ENCODE measurements around the gene REC8. TPM values are rescaled to one million over a fixed set of nuclear protein-coding genes. Genes with fewer than 3 reads are reported as not detected.

Gene REC8
- total RNA-seq, 1 donor from 2014 or later = 12.6 TPM

DNA sequence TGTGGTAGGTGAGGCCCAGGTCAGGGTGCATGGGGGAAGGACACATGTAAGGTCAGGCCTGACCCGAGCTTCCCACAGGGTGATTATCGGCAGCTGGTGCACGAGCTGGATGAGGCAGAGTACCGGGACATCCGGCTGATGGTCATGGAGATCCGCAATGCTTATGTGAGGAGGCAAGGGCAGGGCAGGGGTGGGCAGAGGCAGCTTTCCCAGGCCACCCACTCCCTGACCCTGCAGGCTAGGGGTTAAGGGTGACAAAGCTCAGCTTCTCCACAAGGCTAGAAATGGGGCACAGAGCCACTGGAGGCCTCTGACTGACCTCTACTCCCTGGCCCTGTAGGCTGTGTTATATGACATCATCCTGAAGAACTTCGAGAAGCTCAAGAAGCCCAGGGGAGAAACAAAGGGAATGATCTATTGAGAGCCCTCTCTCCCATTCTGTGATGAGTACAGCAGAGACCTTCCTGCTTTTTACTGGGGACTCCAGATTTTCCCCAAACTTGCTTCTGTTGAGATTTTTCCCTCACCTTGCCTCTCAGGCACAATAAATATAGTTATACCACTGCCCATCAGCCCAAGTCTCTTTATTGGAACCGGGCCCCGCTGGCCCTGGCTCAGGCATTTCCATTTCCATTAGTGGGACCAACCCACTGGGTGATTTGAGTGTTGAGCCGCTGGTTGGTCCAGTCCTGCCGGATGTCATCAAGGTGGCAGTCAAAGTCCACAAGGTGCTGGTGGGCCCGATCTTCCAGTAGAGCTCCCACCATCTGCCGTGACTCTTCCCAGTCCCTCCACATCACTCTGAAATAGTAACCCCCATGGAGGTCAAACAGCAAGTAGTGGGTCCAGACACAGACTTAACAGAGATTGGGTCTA is 33.2 kb upstream of the REC8 start:
- DNase-seq (ENCODE audit: low spot score) = no peak

DNA sequence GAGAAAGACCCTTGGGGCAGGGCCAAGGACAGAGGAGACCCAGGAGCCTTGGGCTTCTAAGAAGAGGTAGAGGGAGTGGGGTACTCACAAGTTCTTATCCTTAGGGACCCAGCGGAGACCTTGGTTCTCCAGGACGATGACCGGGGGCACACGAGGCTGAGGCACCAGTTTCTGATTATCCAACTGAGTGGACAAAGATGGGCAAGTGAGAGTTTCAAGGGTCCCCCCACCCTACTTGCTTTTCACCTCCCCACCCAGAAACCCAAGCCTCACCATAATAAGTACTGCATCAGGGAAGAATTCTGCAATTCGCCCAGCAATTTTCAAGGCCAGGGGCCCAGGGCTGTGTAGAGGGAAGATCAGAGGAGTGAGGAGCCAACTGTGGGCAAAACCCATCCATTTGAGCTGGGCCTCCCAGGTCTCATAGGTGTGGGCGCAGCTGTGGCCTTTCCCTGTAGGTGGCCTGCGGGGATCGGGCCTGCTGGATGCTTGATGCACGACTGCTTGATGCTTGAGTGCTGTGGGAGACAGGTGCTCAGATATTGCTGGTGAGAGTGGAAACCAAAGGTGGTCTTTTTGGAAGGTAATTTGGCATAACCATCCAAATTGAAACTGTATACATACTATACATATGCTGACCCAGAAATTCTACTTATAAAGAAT is 32.5 kb upstream of the REC8 start:
- DNase-seq (ENCODE audit: low spot score) = no peak

DNA sequence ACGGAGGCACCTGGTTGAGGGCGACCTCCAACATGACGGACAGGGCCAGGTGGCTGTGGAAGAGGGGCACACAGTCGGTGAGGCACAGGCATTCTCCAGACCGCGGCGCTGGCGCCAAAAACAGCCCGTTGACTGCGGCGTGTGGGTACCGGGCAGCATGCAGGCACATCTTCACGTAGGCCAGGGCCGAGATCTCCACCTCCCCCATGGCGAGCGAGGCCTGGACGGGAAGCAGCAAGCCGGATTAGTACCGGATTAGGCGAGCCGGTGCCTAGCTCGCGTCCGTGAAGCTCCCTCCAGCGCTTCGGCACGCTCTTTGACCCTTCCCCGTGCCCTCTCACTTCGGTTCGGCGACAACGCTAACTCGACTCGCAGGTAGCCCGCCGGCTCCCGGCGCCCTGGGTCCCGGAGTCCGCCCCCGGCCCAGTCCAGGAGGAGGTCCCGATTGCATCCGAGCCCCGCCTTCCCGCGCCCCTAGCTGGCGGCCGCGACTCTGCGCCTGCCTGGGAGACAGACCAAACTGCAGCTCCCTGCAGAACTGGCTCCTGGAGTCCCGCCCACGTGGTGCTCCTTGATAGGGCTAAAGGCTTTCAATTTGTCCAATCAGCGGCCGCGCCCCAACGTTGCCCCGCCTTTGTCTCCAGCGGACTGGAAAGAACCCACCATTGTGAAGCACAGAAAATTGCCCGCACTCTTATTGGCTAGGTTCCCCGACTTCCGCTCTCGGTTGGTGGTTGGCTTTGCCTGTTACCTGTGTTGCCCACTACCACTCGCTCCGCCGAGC is 30.6 kb upstream of the REC8 start, which contains the start of gene EMC9:
Gene EMC9 (minus strand): TSS at position 495 of the 784 bp plus-strand sequence. CDS start 287 bp downstream, at position 208.
- peak; percentile 100 for DNase-seq (ENCODE audit: low spot score)

DNA sequence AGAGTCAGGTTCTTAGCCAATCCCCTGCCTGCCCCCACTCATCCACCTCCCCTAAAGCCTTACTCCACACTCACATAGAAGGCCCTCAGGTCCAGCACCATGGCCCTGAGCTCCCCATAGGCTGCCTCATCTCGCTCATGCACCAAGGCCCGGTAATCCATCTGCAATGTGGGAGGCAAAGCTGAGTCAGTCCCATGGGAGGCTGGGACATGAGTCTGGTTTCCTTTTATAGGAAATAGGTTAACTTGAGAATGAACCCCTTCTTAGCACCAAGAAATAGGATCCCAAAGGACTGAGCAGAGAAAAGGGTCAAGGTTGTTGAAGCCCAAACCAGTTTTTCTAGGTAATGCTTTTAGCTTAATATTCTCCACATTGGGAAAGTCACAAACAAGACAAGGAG is 28.4 kb upstream of the REC8 start:
- DNase-seq (ENCODE audit: low spot score) = no peak

DNA sequence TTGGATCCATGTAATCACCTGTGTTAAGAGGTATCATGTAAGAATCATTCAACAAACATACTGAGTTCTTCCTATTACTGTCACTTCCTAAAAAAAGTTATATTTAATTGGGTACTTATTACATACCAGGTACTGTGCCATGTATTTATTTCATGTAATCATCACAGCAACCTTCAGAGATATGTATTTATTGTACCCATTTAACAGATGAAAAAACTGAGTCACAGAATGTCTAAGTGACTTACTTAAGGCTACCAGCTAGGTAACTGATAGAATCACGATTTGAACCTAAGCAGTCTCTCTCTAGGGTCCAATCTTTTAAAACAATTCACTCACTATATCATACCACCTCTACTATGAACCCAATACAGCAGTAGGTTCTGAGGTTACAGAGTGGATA is 27.4 kb upstream of the REC8 start:
- no peak for DNase-seq (ENCODE audit: low spot score)

DNA sequence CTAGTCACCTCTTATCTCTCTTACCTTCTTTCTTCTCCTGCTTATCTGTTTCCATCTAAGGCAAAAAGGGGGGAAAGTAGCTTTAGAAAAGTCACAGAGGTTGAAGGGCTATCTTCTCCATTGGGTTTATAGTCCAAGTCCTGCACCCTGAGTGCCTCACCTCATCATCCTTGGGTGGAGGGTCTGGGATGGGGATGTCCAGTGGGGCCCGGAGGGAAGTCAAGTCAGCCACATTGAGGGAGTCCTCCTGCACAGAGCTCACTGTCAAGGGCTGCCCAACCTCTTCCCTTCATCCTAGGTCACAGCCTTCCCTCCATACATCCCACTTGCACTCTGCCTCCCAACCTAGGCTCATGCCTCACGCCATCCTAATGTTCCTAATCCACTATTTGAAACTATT is 26.7 kb upstream of the REC8 start:
- DNase-seq (ENCODE audit: low spot score) = no peak

DNA sequence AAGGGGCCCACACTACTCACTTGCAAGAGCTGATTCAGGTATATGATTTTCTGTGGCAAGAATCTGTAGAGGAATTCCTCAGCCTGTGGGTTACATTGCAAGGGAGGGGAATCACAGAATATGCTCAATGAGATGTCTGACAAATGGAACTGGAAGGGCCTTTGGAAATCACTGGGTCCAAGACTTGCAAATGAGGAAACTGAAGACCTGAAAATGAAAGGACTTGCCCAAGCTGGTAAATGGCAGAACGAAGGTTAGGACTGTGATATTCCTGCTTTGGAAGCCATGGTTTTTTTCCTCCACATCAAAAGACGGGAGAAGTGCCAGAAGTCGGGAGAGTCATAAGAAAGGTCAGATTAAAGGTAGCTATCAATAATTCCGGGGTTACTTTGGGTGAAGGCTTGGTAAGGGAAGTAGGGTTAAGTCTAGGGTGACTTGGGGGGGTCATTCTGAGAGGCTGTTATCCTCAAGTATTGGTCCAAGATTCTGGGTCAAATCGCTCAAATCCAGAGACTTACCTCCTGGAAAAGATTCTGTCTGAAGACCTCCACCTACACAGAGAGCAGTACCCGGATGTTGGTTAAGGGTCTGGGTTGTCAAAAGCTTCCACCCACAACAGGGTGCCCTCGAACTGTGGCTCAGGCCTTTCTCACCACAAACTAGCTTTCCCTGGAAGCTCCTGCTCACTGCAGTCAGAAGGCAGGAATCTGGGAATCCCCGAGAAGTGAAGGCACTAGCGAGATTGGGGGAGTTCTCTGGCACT is 26.0 kb upstream of the REC8 start:
- DNase-seq (ENCODE audit: low spot score) = no peak

DNA sequence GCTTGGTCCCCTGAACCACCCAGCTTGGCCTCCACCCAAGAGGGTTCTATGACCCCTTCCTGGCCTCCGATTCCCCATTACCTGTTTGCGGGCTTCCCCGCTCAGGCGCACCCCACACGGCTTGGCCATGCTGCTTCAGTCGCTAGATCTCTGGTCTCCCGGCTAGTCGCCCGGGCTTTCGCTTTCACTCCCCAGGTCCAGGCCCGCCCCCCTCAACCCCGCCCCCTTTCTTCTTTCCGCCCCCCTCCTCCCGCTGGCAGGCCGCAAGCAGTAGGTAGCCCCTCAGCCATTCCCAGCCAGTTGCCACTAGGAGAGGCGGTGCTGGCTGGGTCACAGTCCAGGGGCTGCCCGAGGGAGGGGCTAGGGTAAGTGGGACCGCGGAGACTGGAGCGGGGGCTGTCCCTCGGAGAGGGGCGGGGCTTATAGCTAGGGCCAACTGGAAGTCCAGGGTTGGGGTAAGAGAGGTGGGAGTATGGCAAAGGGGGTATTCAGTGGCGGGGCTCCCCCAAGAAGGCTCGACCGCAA is 25.4 kb upstream of the REC8 start, which contains the start of gene PSME2:
Gene PSME2 (minus strand): TSS at position 158 of the 525 bp plus-strand sequence. CDS start 29 bp downstream, at position 129.
- DNase-seq (ENCODE audit: low spot score) = peak; percentile 94

DNA sequence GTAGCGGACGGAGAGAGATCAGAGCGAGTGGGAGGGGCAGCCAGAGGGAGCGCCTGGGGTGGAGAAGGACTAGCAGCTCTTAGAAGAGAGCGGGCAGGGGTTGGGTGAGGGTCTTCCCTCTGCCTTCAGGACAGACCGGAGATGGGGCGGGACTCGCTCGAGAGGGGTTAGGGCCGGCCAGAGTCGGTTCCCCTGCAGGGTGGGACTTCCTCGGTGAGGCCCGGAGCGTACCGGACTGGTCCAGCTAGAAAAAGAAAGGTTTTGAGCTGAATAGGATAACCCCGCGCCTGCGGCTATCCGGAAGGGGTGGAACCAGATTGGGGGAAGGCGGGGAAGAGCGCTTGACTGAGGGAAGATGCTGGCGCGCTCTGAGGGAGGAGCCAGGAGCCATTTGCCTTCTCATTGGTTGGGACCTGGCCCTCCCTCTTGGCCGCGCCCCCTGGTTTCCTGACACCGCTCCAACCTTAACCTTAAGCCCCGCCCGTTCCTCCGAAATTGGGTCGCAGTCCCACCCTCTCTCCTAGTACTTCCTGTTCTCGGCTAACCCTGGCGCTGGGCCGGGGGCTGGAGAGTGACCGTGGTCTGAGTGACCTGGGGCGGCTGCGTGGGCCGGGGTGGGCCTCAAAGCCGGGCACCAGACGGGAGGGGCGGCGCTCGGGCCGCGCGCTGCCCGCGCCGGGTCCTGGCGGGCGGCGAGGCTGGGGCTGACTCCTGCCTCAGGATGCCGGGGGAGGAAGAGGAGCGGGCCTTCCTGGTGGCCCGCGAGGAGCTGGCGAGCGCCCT is 24.7 kb upstream of the REC8 start, which contains the start of gene RNF31:
Gene RNF31 (plus strand): TSS at position 521 of the 783 bp plus-strand sequence. CDS start 201 bp downstream, at position 722.
- peak; percentile 99 for DNase-seq (ENCODE audit: low spot score)

DNA sequence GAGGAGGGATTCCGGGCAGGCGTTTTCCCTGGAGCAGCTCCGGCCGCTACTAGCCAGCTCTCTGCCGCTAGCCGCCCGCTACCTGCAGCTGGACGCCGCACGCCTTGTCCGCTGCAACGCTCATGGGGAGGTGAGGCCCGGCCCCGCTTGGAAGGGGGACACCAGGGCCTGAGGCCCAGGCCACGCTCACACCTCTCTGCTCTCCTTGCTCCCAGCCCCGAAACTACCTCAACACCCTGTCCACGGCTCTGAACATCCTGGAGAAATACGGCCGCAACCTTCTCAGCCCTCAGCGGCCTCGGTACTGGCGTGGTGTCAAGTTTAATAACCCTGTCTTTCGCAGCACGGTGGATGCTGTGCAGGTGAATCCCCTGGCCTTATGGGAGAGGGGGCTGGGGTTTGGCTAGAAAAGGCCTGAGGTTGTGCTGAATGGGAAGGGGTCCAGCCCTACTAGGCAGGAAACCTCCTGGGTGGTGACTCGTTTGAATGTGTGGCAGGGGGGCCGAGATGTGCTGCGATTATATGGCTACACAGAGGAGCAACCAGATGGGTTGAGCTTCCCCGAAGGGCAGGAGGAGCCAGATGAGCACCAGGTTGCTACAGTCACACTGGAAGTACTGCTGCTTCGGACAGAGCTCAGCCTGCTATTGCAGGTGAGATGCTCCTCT is 24.0 kb upstream of the REC8 start:
- DNase-seq (ENCODE audit: low spot score) = no peak

DNA sequence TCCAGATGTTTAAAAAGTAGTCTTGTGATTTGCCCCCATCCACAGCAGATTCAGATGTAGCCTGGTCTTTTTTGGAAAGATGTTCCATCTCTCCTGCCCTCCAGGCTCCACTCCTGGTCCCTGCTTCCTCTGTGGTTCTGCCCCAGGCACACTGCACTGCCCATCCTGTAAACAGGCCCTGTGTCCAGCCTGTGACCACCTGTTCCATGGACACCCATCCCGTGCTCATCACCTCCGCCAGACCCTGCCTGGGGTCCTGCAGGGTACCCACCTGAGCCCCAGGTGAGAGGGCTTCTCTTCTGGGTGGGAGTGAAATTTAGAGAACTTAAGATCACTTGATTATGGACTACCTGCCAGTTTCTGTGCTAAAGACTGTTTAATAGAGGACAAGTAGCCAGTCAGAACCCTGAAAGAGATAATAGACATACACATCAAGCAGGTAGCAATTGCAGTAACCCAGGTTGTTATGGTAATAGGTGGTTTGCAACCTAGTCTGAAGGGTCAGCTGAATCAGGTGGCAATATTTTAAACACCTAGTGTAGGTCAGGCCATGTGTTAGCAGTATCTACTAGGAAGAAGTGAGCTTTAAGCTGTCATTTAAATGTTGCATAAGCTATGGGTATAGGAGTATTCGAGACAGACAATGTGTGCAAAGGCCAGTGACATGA is 22.4 kb upstream of the REC8 start:
- no peak for DNase-seq (ENCODE audit: low spot score)

DNA sequence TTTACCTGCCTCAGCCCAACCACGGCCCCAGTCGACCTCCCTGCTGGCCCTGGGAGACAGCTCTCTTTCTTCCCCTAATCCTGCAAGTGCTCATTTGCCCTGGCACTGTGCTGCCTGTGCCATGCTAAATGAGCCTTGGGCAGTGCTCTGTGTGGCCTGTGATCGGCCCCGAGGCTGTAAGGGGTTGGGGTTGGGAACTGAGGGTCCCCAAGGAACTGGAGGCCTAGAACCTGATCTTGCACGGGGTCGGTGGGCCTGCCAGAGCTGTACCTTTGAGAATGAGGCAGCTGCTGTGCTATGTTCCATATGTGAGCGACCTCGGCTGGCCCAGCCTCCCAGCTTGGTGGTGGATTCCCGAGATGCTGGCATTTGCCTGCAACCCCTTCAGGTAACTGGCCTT is 21.8 kb upstream of the REC8 start:
- DNase-seq (ENCODE audit: low spot score) = no peak

DNA sequence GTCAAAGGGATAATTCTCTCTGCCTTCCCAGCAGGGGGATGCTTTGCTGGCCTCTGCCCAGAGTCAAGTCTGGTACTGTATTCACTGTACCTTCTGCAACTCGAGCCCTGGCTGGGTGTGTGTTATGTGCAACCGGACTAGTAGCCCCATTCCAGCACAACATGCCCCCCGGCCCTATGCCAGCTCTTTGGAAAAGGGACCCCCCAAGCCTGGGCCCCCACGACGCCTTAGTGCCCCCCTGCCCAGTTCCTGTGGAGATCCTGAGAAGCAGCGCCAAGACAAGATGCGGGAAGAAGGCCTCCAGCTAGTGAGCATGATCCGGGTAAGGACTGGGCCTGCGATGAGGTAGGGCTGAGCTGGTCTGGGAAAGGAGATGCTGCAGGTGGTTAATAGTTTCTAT is 21.3 kb upstream of the REC8 start:
- DNase-seq (ENCODE audit: low spot score) = no peak

DNA sequence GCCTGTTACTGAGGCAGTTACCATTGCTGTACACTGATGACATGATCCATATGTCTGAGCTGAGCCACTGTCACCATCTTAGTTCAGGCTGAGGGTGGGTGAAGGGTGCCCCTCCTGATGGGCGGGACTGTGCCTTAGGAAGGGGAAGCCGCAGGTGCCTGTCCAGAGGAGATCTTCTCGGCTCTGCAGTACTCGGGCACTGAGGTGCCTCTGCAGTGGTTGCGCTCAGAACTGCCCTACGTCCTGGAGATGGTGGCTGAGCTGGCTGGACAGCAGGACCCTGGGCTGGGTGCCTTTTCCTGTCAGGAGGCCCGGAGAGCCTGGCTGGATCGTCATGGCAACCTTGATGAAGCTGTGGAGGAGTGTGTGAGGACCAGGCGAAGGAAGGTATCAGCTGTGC is 20.9 kb upstream of the REC8 start:
- DNase-seq (ENCODE audit: low spot score) = no peak

DNA sequence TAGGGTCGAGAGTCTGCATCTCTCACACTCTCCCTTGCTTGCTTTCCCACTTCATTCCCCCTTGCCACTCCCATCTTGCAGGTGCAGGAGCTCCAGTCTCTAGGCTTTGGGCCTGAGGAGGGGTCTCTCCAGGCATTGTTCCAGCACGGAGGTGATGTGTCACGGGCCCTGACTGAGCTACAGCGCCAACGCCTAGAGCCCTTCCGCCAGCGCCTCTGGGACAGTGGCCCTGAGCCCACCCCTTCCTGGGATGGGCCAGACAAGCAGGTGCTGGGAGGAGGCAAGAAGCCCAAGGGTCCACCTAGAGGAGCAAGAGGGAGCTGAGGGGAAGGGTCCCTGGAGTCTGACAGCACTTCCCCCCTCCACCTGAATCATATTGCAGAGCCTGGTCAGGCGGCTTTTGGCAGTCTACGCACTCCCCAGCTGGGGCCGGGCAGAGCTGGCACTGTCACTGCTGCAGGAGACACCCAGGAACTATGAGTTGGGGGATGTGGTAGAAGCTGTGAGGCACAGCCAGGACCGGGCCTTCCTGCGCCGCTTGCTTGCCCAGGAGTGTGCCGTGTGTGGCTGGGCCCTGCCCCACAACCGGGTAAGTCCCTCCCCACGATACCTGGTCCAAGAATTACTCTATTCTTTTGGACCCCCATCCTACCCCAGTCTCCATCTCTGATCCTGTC is 20.3 kb upstream of the REC8 start:
- DNase-seq (ENCODE audit: low spot score) = no peak

DNA sequence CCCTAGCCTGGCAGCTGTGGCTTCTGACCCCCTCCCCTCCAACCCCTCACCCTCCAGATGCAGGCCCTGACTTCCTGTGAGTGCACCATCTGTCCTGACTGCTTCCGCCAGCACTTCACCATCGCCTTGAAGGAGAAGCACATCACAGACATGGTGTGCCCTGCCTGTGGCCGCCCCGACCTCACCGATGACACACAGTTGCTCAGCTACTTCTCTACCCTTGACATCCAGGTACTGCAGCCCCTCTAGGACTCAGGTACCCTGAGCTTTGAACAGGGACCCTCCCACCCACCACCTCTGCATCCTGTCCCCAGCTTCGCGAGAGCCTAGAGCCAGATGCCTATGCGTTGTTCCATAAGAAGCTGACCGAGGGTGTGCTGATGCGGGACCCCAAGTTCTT is 16.8 kb upstream of the REC8 start:
- no peak for DNase-seq (ENCODE audit: low spot score)

DNA sequence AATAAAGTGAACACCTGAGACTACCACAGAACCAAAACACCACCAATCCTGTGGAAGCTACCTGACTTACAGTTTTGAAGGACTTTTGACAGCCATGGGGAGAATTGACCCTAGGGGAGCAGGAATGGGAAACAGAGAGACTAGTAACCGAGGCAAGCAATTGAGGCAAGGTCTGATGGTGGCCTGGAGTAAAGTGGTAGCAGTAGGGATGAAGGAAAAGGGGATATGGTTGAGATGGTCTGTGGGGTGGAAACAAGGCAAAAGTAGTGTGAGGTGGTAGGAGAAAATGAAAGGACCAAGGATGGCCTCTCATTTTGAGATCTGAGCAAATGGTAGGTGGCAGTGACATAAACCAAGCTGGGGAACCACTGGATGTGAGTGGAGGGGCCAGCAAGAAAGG is 15.0 kb upstream of the REC8 start:
- no peak for DNase-seq (ENCODE audit: low spot score)

DNA sequence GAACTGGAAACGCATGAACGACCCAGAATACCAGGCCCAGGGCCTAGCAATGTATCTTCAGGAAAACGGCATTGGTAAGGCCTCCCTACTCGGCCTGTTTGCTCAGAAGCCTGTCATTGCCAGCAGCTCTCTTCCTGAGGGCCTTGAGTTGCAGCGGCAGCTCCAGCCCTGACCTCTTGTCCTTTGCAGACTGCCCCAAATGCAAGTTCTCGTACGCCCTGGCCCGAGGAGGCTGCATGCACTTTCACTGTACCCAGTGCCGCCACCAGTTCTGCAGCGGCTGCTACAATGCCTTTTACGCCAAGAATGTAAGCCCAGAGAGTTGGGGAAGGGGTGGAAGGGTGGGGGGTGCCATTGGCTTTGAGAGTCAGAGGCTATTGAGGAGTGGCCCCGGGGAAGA is 14.5 kb upstream of the REC8 start:
- no peak for DNase-seq (ENCODE audit: low spot score)
